HCT116 (cell line): ENCODE data around the gene PPP4R2. TPM values are rescaled to one million over a fixed set of nuclear protein-coding genes. Genes with fewer than 3 reads are reported as not detected.

ENCODE experiments used
- ATAC-seq: fragments of 200-7000 bp; cut with Tn5 transposase; 2 replicates; pipeline ENCODE4 v1.9.1; 2020; ENCODE audit warnings: mild to moderate bottlenecking, moderate library complexity
- BruUV-seq: library from RNA; stranded (reverse); fragments of 400-500 nt; replicated peaks from 2 replicates; lab custom pipeline; 2021; lab: Mats Ljungman, UMichigan
- CTCF ChIA-PET: fragments of 300-600 bp; sonication (Branson Sonifier 250); formaldehyde crosslinking; loops from one replicate; lab custom pipeline; 2021; ENCODE audit warnings: antibody characterized with exemption; lab: Charles Lee
- POLR2A ChIA-PET: fragments of 300-600, 350-600 bp; sonication (Branson Sonifier 250); formaldehyde crosslinking; loops from one replicate; lab custom pipeline; 2021; ENCODE audit warnings: antibody characterized with exemption; lab: Charles Lee
- RAD21 ChIA-PET, 2 experiments: fragments of 300-600 bp; sonication (Branson Sonifier 250); formaldehyde crosslinking; loops; one replicate each; lab custom pipeline; 2023; ENCODE audit warnings: low total read pairs in 2 of 2; ENCODE audit not compliant: uncharacterized antibody in 2 of 2, unreplicated experiment in 2 of 2, low non-redundant PET in 1 of 2; lab: Charles Lee
- DNase-seq: peaks from one replicate; pipeline ENCODE4 v3.0.0-alpha.2; 2010; ENCODE audit warnings: low read depth, low spot score
- H2AFZ ChIP-seq: fragments of 200-600 bp; shearing (Covaris generic), sonication (generic); 2 replicates; pipeline ENCODE4 v1.6.1; 2017; ENCODE audit warnings: low read depth, mixed run types, mixed read lengths, antibody characterized with exemption, low read length; ENCODE audit not compliant: poor library complexity, severe bottlenecking
- H3K27ac ChIP-seq: 2 replicates; pipeline ENCODE4 v1.5.1; 2012; ENCODE audit warnings: low read depth, low read length
- H3K27me3 ChIP-seq: fragments of 200-600 bp; sonication (generic); 2 replicates; pipeline ENCODE4 v1.6.1; 2016; ENCODE audit warnings: mixed run types, low read length, mixed read lengths; ENCODE audit not compliant: insufficient read depth
- H3K36me3 ChIP-seq, 2 experiments: fragments of 200-500 bp in 1 of 2; fragments of 200-600 bp in 1 of 2; sonication (Bioruptor generic) in 1 of 2; sonication (generic) in 1 of 2; 2 replicates each; pipeline versions ENCODE4 v1.5.1 to v1.6.1; 2014 to 2016; ENCODE audit warnings: low read length in 2 of 2, inconsistent platforms in 1 of 2, mixed read lengths in 1 of 2, mixed run types in 1 of 2; ENCODE audit not compliant: insufficient read depth in 2 of 2, control insufficient read depth in 1 of 2
- H3K4me1 ChIP-seq, 2 experiments: fragments of 200-600 bp in 1 of 2; sonication (generic) in 1 of 2; 2 replicates each; pipeline versions ENCODE4 v1.5.1 to v1.6.1; 2012 to 2017; ENCODE audit warnings: low read length in 2 of 2, inconsistent platforms in 1 of 2, mild to moderate bottlenecking in 1 of 2, mixed read lengths in 1 of 2, mixed run types in 1 of 2, moderate library complexity in 1 of 2; ENCODE audit not compliant: insufficient read depth in 2 of 2, control insufficient read depth in 1 of 2
- H3K4me2 ChIP-seq: fragments of 200-600 bp; sonication (generic); 2 replicates; pipeline ENCODE4 v1.6.1; 2017; ENCODE audit warnings: mixed run types, low read length, mixed read lengths
- H3K4me3 ChIP-seq, 2 experiments: fragments of 200-600 bp in 1 of 2; sonication (generic) in 1 of 2; replicated peaks in 1 of 2; 2 replicates each; pipeline ENCODE4 v1.5.1; 2011 to 2016; ENCODE audit warnings: low read length in 2 of 2, control low read depth in 1 of 2, low read depth in 1 of 2, mild to moderate bottlenecking in 1 of 2, mixed read lengths in 1 of 2, mixed run types in 1 of 2
- H3K79me2 ChIP-seq: fragments of 200-600 bp; sonication (generic); 2 replicates; pipeline ENCODE4 v1.6.1; 2017; ENCODE audit warnings: mild to moderate bottlenecking, mixed run types, low read length, moderate library complexity, mixed read lengths; ENCODE audit not compliant: insufficient read depth
- H3K9ac ChIP-seq: fragments of 200-600 bp; sonication (generic); 2 replicates; pipeline ENCODE4 v1.6.1; 2016; ENCODE audit warnings: low read length, mixed read lengths
- H3K9me2 ChIP-seq: fragments of 200-600 bp; sonication (generic), shearing (Covaris generic); 2 replicates; pipeline ENCODE4 v1.6.1; 2017; ENCODE audit warnings: mixed run types, mild to moderate bottlenecking, moderate library complexity; ENCODE audit not compliant: insufficient read depth
- H3K9me3 ChIP-seq, 2 experiments: fragments of 200-500 bp in 1 of 2; fragments of 200-600 bp in 1 of 2; sonication (Bioruptor generic) in 1 of 2; sonication (generic) in 1 of 2; 2 replicates each; pipeline ENCODE4 v1.6.1; 2014 to 2017; ENCODE audit warnings: low read length in 2 of 2, mixed read lengths in 2 of 2, inconsistent platforms in 1 of 2, low read depth in 1 of 2, mild to moderate bottlenecking in 1 of 2, mixed run types in 1 of 2, moderate library complexity in 1 of 2; ENCODE audit not compliant: control insufficient read depth in 1 of 2, insufficient read depth in 1 of 2
- H4K20me1 ChIP-seq: fragments of 200-600 bp; sonication (generic), shearing (Covaris generic); 2 replicates; pipeline ENCODE4 v1.6.1; 2017; ENCODE audit warnings: mixed run types, mild to moderate bottlenecking, moderate library complexity; ENCODE audit not compliant: insufficient read depth
- CBX3 ChIP-seq: IDR thresholded peaks from 2 replicates; pipeline ENCODE4 v1.6.1; 2012; ENCODE audit warnings: low read depth
- CEBPB ChIP-seq: IDR thresholded peaks from 2 replicates; pipeline ENCODE4 v1.6.1; 2012; ENCODE audit warnings: low read depth
- CTCF ChIP-seq, 3 experiments: fragments of 200-600 bp in 1 of 3; sonication (generic) in 1 of 3; IDR thresholded peaks in 2 of 3; conservative IDR thresholded peaks in 1 of 3; 2 replicates each; pipeline ENCODE4 v1.5.1; 2012 to 2017; ENCODE audit warnings: low read depth in 2 of 3, low read length in 2 of 3, antibody characterized with exemption in 1 of 3, borderline replicate concordance in 1 of 3, control low read depth in 1 of 3, mild to moderate bottlenecking in 1 of 3, mixed read lengths in 1 of 3, mixed run types in 1 of 3, moderate library complexity in 1 of 3; ENCODE audit not compliant: insufficient read depth in 1 of 3
- EGR1 ChIP-seq: IDR thresholded peaks from 2 replicates; pipeline ENCODE4 v1.6.1; 2012; ENCODE audit warnings: low read depth
- ELF1 ChIP-seq: IDR thresholded peaks from 2 replicates; pipeline ENCODE4 v1.6.1; 2012; ENCODE audit warnings: low read depth, borderline replicate concordance
- FOSL1 ChIP-seq: IDR thresholded peaks from 2 replicates; pipeline ENCODE4 v1.6.1; 2012; ENCODE audit warnings: low read depth
- JUND ChIP-seq: IDR thresholded peaks from 2 replicates; pipeline ENCODE4 v1.6.1; 2012
- MAX ChIP-seq: IDR thresholded peaks from 2 replicates; pipeline ENCODE4 v1.6.1; 2012
- POLR2AphosphoS5 ChIP-seq: IDR thresholded peaks from 2 replicates; pipeline ENCODE4 v1.6.1; 2011; ENCODE audit warnings: mild to moderate bottlenecking, low read depth, low read length, moderate library complexity
- REST ChIP-seq: IDR thresholded peaks from 2 replicates; pipeline ENCODE4 v1.6.1; 2012; ENCODE audit warnings: low read depth
- SIN3A ChIP-seq: IDR thresholded peaks from 2 replicates; pipeline ENCODE4 v1.6.1; 2012; ENCODE audit warnings: low read depth
- SRF ChIP-seq: IDR thresholded peaks from 2 replicates; pipeline ENCODE4 v1.6.1; 2012; ENCODE audit warnings: low read depth
- TCF7L2 ChIP-seq: IDR thresholded peaks from 2 replicates; pipeline ENCODE4 v1.7.0; 2011; ENCODE audit warnings: borderline replicate concordance, inconsistent platforms; ENCODE audit not compliant: insufficient read depth, insufficient read length; ENCODE audit errors: extremely low read depth
- ZBTB33 ChIP-seq: IDR thresholded peaks from 2 replicates; pipeline ENCODE4 v1.6.1; 2011; ENCODE audit warnings: mild to moderate bottlenecking, low read length, moderate library complexity; ENCODE audit not compliant: insufficient replicate concordance; ENCODE audit errors: extremely low read depth
- ZFX ChIP-seq: fragments of 450-650 bp; IDR thresholded peaks from 2 replicates; pipeline ENCODE4 v1.6.1; 2017
- ZNF274 ChIP-seq: fragments of 200-500 bp; sonication (Bioruptor generic); IDR thresholded peaks from 2 replicates; pipeline ENCODE4 v1.6.1; 2014; ENCODE audit warnings: mild to moderate bottlenecking, low read depth, low read length, inconsistent platforms
- intact Hi-C: fragments of 100-400 bp; cut with micrococcal nuclease; formaldehyde crosslinking; loops from 2 replicates; pipeline ENCODE4 v1.10.0; 2022
- total RNA-seq: library from RNA; stranded (reverse); gene quantifications from one replicate; pipeline ENCODE4 v1.2.1, GENCODE V29; 2021; ENCODE audit not compliant: unreplicated experiment

PPP4R2 gene
- total RNA-seq, 1 experiment from 2014 or later: 72.5 TPM

- H3K36me3 ChIP-seq: peaks cover 2 to 5% of the 10 kb centered on the region in 2 experiments; a peak in 1 of 4 replicates
- H3K27me3 ChIP-seq: no peaks in the 10 kb centered on the region
- TF ChIP-seq EGR1 (no peak), CTCF (IDR thresholded peaks at IDR 0.05 in 2 of 3, conservative IDR thresholded peaks at IDR 0.05 in 1 of 3; ENCODE audit: borderline replicate concordance in 1 of 3, insufficient read depth in 1 of 3, low read depth in 2 of 3, low read length in 2 of 3) (no peak), CBX3 (no peak), JUND (no peak), ZFX (no peak), SIN3A (no peak), CEBPB (no peak), FOSL1 (no peak), ZNF274 (no peak), SRF (no peak), POLR2AphosphoS5 (no peak), ELF1 (no peak), REST (no peak), ZBTB33 (no peak), TCF7L2 (no peak), MAX (no peak)
- H4K20me1 ChIP-seq: peaks cover 35% of the 10 kb centered on the region
- no peak overlapping the region for H3K4me2 ChIP-seq
- H3K9me2 ChIP-seq: no peaks in the 10 kb centered on the region
- no peak overlapping the region for H3K4me3 ChIP-seq
- RAD21 ChIA-PET: interaction anchor here in 1 of 2 experiments (1.9 kb wide), 1 partner anchor 206 kb away, joined by 9 read pairs; no protein-coding TSS in a partner anchor
- peaks cover 19% of the 10 kb centered on the region for H3K79me2 ChIP-seq
- CTCF ChIA-PET: interaction anchor here (0.7 to 3.6 kb wide), 17 partner anchors 10 to 250 kb away, joined by 3 to 60 read pairs (median 4); partner anchors contain the start of gene GXYLT2
- H2AFZ ChIP-seq: no peak overlapping the region
- H3K4me1 ChIP-seq: no peaks in the 10 kb centered on the region
- POLR2A ChIA-PET: no interaction called here
- H3K27ac ChIP-seq: no peak overlapping the region
- no peaks in the 10 kb centered on the region for H3K9me3 ChIP-seq
- no TSS peak for BruUV-seq
- DNase-seq (no peak), ATAC-seq (no peak)
- intact Hi-C loops: loop anchor here (1.0 kb wide), 2 partner anchors 117 to 205 kb away; no protein-coding TSS in a partner anchor
- H3K9ac ChIP-seq: no peak overlapping the region
These were observed 60.2 kb downstream of the PPP4R2 start for GRCh38 chr3:73056845-73057150.
